ENCODE measurements around the gene HSDL2. TPM values are rescaled to one million over a fixed set of nuclear protein-coding genes. Genes with fewer than 3 reads are reported as not detected.

The HSDL2 gene
- total RNA-seq = 100 to 1,000 TPM; 112 to 241 (median 181) TPM
- 100 to 1,000 TPM in 1 of 2 donors, 10 to 100 TPM in 1; 54.0 to 146 TPM for polyA plus RNA-seq
- long read RNA-seq, donor 1, transcript HSDL2-202 (11 exons, 3,350 nt) = major isoform, 388 of 477 reads
- long read RNA-seq, donor 1, transcript HSDL2-201 (9 exons, 2,983 nt) = minor isoform, 16 of 477 reads
- long read RNA-seq, donor 1, partial matches to known transcripts = 29 of 477 reads
- long read RNA-seq, donor 1, other reads (novel, unspliced or antisense) = 44 of 477 reads
- long read RNA-seq, donor 2, transcript HSDL2-201 (9 exons, 2,983 nt) = minor isoform, 38 of 801 reads
- long read RNA-seq, donor 2, transcript HSDL2-202 (11 exons, 3,350 nt) = major isoform, 641 of 801 reads
- long read RNA-seq, donor 2, partial matches to known transcripts = 35 of 801 reads
- long read RNA-seq, donor 2, other reads (novel, unspliced or antisense) = 87 of 801 reads
- long read RNA-seq, donor 3, transcript HSDL2-202 (11 exons, 3,350 nt) = major isoform, 157 of 192 reads
- long read RNA-seq, donor 3, partial matches to known transcripts = 6 of 192 reads
- long read RNA-seq, donor 3, other reads (novel, unspliced or antisense) = 25 of 192 reads

- intact Hi-C loops (cut with DNase I) = loop anchor here in 1 of 10 donors (5.0 kb wide), 1 partner anchor 48 kb away; the partner anchor contains the start of gene PTBP3
- no peaks in the 10 kb centered on the region for H3K27me3 ChIP-seq
Measured at GRCh38 chr9:112380102-112380824, at the start of gene HSDL2. HSDL2 (plus strand) TSS chr9:112380108; CDS start chr9:112380164, 56 bp downstream.

GRCh38 chr9:112331674-112331952 lies 48.3 kb upstream of the HSDL2 start:
- intact Hi-C loops (cut with DNase I) = loop anchor here in 8 of 10 donors (5.0 to 10.0 kb wide), 9 partner anchors 51 to 437 kb away; partner anchors contain the start of genes UGCG (in 5 of the 8), SUSD1 (in 2 of the 8), HSDL2 (in 1 of the 8) and INIP (in 1 of the 8)
- no peak for TF ChIP-seq CTCF (IDR thresholded peaks at IDR 0.05)
- TF ChIP-seq POLR2A (IDR thresholded peaks at IDR 0.05) = no peak
- Histone ChIP-seq H3K4me3 (peak overlapping the region in 9 of 12 donors; percentile 4 to 100 (median 84)), H3K27me3 (no peaks in the 10 kb centered on the region), H3K4me1 (peaks cover 0 to 61% (median 14%) of the 10 kb centered on the region in 12 donors), H3K27ac (peak overlapping the region in 2 of 12 donors; percentile 32 to 99), H3K9me3 (no peaks in the 10 kb centered on the region), H3K36me3 (no peaks in the 10 kb centered on the region)
- DNase-seq (no peak), ATAC-seq (no peak)
- WGBS, 4 donors = 75 to 79% (median 78%) methylated on average over 4 of the region's 4 CpGs

More at GRCh38 chr9:112380102-112380824, at the start of gene HSDL2:
- Histone ChIP-seq H3K4me1 (peaks cover 0 to 64% (median 44%) of the 10 kb centered on the region in 12 donors), H3K36me3 (no peaks in the 10 kb centered on the region), H3K27ac (peak within 1 kb of the TSS; percentile 90 to 99 (median 98)), H3K9me3 (no peaks in the 10 kb centered on the region), H3K4me3 (peak within 1 kb of the TSS; percentile 61 to 99 (median 82))
- WGBS, 4 donors = 0 to 1% (median 1%) methylated on average over 15 to 43 of the region's 43 CpGs
- TF ChIP-seq POLR2A (IDR thresholded peaks at IDR 0.05) (no peak), CTCF (IDR thresholded peaks at IDR 0.05) (no peak)
- ATAC-seq = peak; percentile 5 to 69 (median 44)
- DNase-seq = peak in 3 of 5 donors; percentile 59 to 65 (median 60)

GRCh38 chr9:112332214-112332613 lies 47.7 kb upstream of the HSDL2 start:
- DNase-seq (no peak), ATAC-seq (no peak)
- Histone ChIP-seq H3K36me3 (no peaks in the 10 kb centered on the region), H3K27ac (peak overlapping the region; percentile 92 to 100 (median 98)), H3K9me3 (no peaks in the 10 kb centered on the region), H3K4me3 (peak overlapping the region; percentile 71 to 100 (median 86)), H3K27me3 (no peaks in the 10 kb centered on the region), H3K4me1 (peaks cover 0 to 56% (median 14%) of the 10 kb centered on the region in 12 donors)
- no peak for TF ChIP-seq CTCF (IDR thresholded peaks at IDR 0.05)
- TF ChIP-seq POLR2A (IDR thresholded peaks at IDR 0.05) = no peak
- WGBS, 4 donors = 13 to 17% (median 14%) methylated on average over 4 of the region's 4 CpGs
- intact Hi-C loops (cut with DNase I) = loop anchor here in 9 of 10 donors (1.0 to 10.0 kb wide), 12 partner anchors 47 to 437 kb away; partner anchors contain the start of genes UGCG (in 6 of the 9), SUSD1 (in 2 of the 9), HSDL2 (in 1 of the 9) and INIP (in 1 of the 9)

Measured in heart left ventricle (tissue), 16 donors.